Common myeloid progenitor, CD34-positive (primary cell): Measurements from ENCODE around the gene RAB4B.

Experiments
- CTCF ChIA-PET: fragments of 350-600 bp; sonication (Branson Sonifier 250); formaldehyde crosslinking; loops from one replicate; lab custom pipeline; 2021; ENCODE audit warnings: antibody characterized with exemption; lab: Charles Lee
- POLR2A ChIA-PET: fragments of 350-600 bp; sonication (Branson Sonifier 250); formaldehyde crosslinking; loops from one replicate; lab custom pipeline; 2021; ENCODE audit warnings: antibody characterized with exemption; lab: Charles Lee
- DNase-seq, 3 donors: peaks; one replicate each; pipeline versions ENCODE4 v3.0.0 to v3.0.0-alpha.2; 2013
- H3K27ac ChIP-seq, 2 experiments: 1 replicate in 1 of 2; 2 replicates in 1 of 2; pipeline ENCODE4 v1.7.0; 2013; ENCODE audit warnings: inconsistent platforms in 2 of 2, low read length in 2 of 2, mild to moderate bottlenecking in 2 of 2, low read depth in 1 of 2, moderate library complexity in 1 of 2; ENCODE audit not compliant: severe bottlenecking in 2 of 2, insufficient read depth in 1 of 2, poor library complexity in 1 of 2
- H3K27me3 ChIP-seq, 5 experiments: replicated peaks in 2 of 5; 1 replicate in 3 of 5; 2 replicates in 2 of 5; pipeline versions ENCODE4 v1.6.1 to v1.7.0; 2013; ENCODE audit warnings: low read length in 4 of 5, mild to moderate bottlenecking in 2 of 5, moderate library complexity in 2 of 5, inconsistent platforms in 1 of 5; ENCODE audit not compliant: insufficient read depth in 5 of 5, control insufficient read depth in 4 of 5
- H3K36me3 ChIP-seq, 4 experiments: 1 replicate in 2 of 4; 2 replicates in 2 of 4; pipeline versions ENCODE4 v1.6.1 to v1.7.0; 2013; ENCODE audit warnings: low read length in 3 of 4, control low read depth in 1 of 4, mild to moderate bottlenecking in 1 of 4; ENCODE audit not compliant: control insufficient read depth in 4 of 4, insufficient read depth in 4 of 4
- H3K4me1 ChIP-seq, 4 experiments: 1 replicate in 3 of 4; 2 replicates in 1 of 4; pipeline versions ENCODE4 v1.6.1 to v1.7.1; 2013; ENCODE audit warnings: low read length in 3 of 4, mild to moderate bottlenecking in 3 of 4, control low read depth in 1 of 4, inconsistent platforms in 1 of 4, moderate library complexity in 1 of 4; ENCODE audit not compliant: control insufficient read depth in 4 of 4, insufficient read depth in 4 of 4; ENCODE audit errors: control extremely low read depth in 1 of 4
- H3K4me3 ChIP-seq, 7 experiments: 1 replicate in 4 of 7; 2 replicates in 3 of 7; pipeline versions ENCODE4 v1.5.1 to v1.7.0; 2013; ENCODE audit warnings: mild to moderate bottlenecking in 7 of 7, low read length in 6 of 7, moderate library complexity in 6 of 7, inconsistent platforms in 2 of 7, low read depth in 2 of 7, control low read depth in 1 of 7; ENCODE audit not compliant: insufficient read depth in 4 of 7, control insufficient read depth in 1 of 7; ENCODE audit errors: extremely low read depth in 1 of 7
- H3K9me3 ChIP-seq, 5 experiments: 1 replicate in 4 of 5; 2 replicates in 1 of 5; pipeline versions ENCODE4 v1.6.1 to v1.7.1; 2013; ENCODE audit warnings: low read length in 4 of 5, mild to moderate bottlenecking in 2 of 5, inconsistent platforms in 1 of 5, low read depth in 1 of 5, moderate library complexity in 1 of 5; ENCODE audit not compliant: control insufficient read depth in 4 of 5, insufficient read depth in 2 of 5; ENCODE audit errors: control extremely low read depth in 1 of 5
- WGBS: methylation state at CpG from one replicate; pipeline ENCODE4 v1.1.5; 2013; ENCODE audit not compliant: insufficient coverage; 5-methylcytosine and 5-hydroxymethylcytosine counted together

RAB4B gene

DNA sequence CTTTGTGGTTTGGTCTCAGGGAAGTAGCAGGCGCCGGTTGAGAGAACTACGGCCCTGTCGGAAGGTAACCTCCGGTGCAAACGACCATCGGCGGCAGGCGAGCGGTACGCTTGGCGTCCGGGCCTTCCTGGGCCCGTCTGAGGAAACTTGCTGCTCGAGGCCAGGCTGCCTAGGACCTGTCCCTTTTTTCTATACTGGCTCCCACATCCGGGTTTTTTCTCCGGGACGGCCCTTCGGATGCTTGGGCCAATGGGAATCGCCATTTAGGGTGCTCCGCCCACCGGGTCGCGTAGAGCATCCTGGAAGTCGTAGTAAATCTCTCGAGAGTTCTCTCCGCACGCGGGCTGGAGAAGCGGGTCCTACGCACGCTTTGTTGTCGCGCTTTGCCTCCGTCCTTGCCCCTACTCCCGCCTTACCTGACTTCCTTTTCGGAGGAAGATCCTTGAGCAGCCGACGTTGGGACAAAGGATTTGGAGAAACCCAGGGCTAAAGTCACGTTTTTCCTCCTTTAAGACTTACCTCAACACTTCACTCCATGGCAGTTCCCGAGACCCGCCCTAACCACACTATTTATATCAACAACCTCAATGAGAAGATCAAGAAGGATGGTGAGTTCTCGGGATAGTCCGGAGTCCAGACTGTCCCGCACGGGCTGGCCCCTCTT, 27.0 kb upstream of the RAB4B start, which contains the start of gene SNRPA:
SNRPA (plus strand) TSS at position 330 of the 664 bp plus-strand sequence; CDS start at position 536, 206 bp downstream.
- H3K27me3 ChIP-seq = no peaks in the 10 kb centered on the region
- ChIA-PET CTCF (interaction anchor here (1.0 kb wide), 1 partner anchor 59 kb away, joined by 4 read pairs; no protein-coding TSS in a partner anchor), POLR2A (interaction anchor here (0.6 to 1.5 kb wide), 6 partner anchors 26 to 330 kb away, joined by 3 to 15 read pairs (median 4); partner anchors contain the start of genes COQ8B, EGLN2 and RAB4B)
- WGBS = under 1% methylated on average over 46 of the region's 46 CpGs
- H3K4me1 ChIP-seq = peaks cover 6 to 61% (median 43%) of the 10 kb centered on the region in 4 experiments
- peak within 1 kb of the TSS; percentile 65 to 91 (median 82) for H3K4me3 ChIP-seq
- no peaks in the 10 kb centered on the region for H3K9me3 ChIP-seq
- H3K27ac ChIP-seq = peak within 1 kb of the TSS; percentile 91 to 95
- peaks cover 0 to 18% (median 10%) of the 10 kb centered on the region in 4 experiments for H3K36me3 ChIP-seq
- peak; percentile 97 to 98 (median 97) for DNase-seq

DNA sequence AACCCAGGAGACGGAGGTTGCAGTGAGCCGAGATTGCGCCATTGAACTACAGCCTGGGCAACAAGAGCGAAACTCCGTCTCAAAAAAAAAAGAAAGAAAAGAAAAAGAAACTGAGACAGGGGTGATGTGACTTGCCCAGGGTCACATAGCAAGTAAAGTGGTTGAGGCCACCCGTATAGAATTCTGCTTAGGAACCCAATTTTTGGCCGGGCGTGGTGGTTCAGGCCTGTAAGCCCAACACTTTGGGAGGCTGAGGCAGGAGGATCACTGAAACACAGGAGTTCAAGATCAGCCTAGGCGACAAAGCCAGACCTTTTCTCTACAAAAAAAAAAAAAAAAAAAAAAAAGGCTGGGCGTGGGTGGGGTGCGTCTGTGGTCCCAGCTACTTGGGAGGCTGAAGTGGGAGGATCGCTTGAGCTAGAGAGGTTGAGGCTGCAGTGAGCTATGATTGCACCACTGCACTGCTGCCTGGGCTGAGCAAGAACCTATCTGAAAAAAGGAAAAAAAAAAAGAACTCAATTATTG, 25.7 kb upstream of the RAB4B start:
- 92% methylated on average over 7 of the region's 12 CpGs for WGBS
- peaks cover 6 to 67% (median 43%) of the 10 kb centered on the region in 4 experiments for H3K4me1 ChIP-seq
- H3K4me3 ChIP-seq = peak overlapping the region in 5 of 7 experiments; percentile 65 to 91 (median 80)
- H3K36me3 ChIP-seq = peaks cover 8 to 30% (median 18%) of the 10 kb centered on the region in 4 experiments
- no peaks in the 10 kb centered on the region for H3K27me3 ChIP-seq
- ChIA-PET CTCF (no interaction called here), POLR2A (interaction anchor here (0.6 to 1.0 kb wide), 2 partner anchors 24 to 25 kb away, joined by 4 to 5 read pairs; no protein-coding TSS in a partner anchor)
- DNase-seq = no peak
- H3K9me3 ChIP-seq = no peaks in the 10 kb centered on the region
- peak overlapping the region in 1 of 2 experiments; percentile 95 for H3K27ac ChIP-seq

GRCh38 chr19:40754611-40755247, 23.3 kb upstream of the RAB4B start:
- ChIA-PET POLR2A (no interaction called here), CTCF (interaction anchor here (2.3 kb wide), 1 partner anchor 51 kb away, joined by 9 read pairs; no protein-coding TSS in a partner anchor)
- 72% methylated on average over 4 of the region's 9 CpGs for WGBS
- peak overlapping the region; percentile 41 to 46 for H3K27ac ChIP-seq
- peaks cover 18 to 45% (median 35%) of the 10 kb centered on the region in 4 experiments for H3K36me3 ChIP-seq
- no peaks in the 10 kb centered on the region for H3K27me3 ChIP-seq
- peaks cover 4 to 54% (median 37%) of the 10 kb centered on the region in 4 experiments for H3K4me1 ChIP-seq
- no peak for DNase-seq
- H3K9me3 ChIP-seq = no peaks in the 10 kb centered on the region
- peak overlapping the region in 3 of 7 experiments; percentile 12 to 53 (median 27) for H3K4me3 ChIP-seq

DNA sequence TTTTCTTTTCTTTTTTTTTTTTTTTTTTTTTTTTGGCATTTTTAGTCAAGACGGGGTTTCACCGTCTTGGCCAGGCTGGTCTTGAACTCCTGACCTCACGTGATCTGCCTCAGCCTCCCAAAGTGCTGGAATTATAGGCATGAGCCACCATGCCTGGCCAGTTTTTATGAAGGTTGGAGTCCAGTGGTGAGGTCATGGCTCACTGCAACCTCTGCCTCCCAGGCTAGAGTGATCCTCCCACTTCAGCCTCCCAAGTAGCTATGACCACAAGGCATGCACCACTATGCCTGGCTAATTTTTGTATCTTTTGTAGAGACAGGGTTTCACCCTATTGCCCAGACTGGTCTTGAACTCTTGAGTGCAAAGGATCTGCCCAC, 22.8 kb upstream of the RAB4B start:
- Histone ChIP-seq H3K9me3 (no peaks in the 10 kb centered on the region), H3K4me3 (no peak overlapping the region), H3K4me1 (peaks cover 2 to 49% (median 32%) of the 10 kb centered on the region in 4 experiments), H3K27ac (peak overlapping the region in 1 of 2 experiments; percentile 39), H3K36me3 (peaks cover 18 to 50% (median 38%) of the 10 kb centered on the region in 4 experiments), H3K27me3 (no peaks in the 10 kb centered on the region)
- ChIA-PET CTCF (interaction anchor here (1.5 to 2.3 kb wide), 2 partner anchors 12 to 50 kb away, joined by 3 to 9 read pairs; no protein-coding TSS in a partner anchor), POLR2A (no interaction called here)
- DNase-seq = no peak
- no CpG with 5 or more reads among the region's 3 CpGs for WGBS

- POLR2A ChIA-PET = no interaction called here
- WGBS = 93% methylated on average over 8 of the region's 8 CpGs
Measured at GRCh38 chr19:40755791-40756190, 22.3 kb upstream of the RAB4B start.

DNA sequence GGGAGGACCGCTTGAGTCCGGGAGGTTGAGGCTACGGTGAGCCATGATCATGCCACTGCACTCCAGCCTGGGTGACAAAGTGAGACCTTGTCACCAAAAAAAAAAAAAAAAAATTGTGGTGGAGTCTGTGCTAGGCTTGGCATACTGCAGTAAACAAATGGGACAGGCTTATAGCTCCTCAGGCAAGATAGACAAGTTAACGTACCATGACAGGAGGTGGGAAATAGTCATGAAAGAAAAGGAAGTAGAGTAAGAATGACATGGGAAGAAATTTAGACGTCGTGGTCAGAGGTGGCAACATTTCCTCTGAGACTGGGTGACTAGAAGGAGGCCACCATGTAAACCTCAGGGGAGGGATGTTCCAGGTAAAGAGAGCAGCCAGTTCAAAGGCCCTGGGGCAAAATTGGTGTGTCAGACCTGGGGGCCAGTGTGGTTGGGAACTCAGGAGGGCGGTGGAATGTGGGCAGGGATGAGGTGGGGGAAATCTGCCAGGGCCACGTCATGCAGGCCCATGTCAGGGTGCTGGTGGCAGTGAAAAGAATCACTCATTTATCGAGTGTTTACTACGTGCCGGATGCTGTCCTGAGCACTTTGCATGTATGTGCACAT, 21.4 kb upstream of the RAB4B start:
- Histone ChIP-seq H3K27me3 (no peaks in the 10 kb centered on the region), H3K4me1 (peaks cover 2 to 43% (median 28%) of the 10 kb centered on the region in 4 experiments), H3K9me3 (no peaks in the 10 kb centered on the region), H3K4me3 (no peak overlapping the region), H3K27ac (peak overlapping the region in 1 of 2 experiments; percentile 51), H3K36me3 (peaks cover 21 to 62% (median 47%) of the 10 kb centered on the region in 4 experiments)
- 91% methylated on average over 10 of the region's 11 CpGs for WGBS
- no peak for DNase-seq
- ChIA-PET CTCF (interaction anchor here (0.8 to 2.3 kb wide), 3 partner anchors 10 to 93 kb away, joined by 3 to 9 read pairs (median 3); no protein-coding TSS in a partner anchor), POLR2A (interaction anchor here (2.7 kb wide), 1 partner anchor 21 kb away, joined by 9 read pairs; the partner anchor contains the start of gene RAB4B)

More at GRCh38 chr19:40755791-40756190, 22.3 kb upstream of the RAB4B start:
- DNase-seq = no peak
- no peak overlapping the region for H3K4me3 ChIP-seq
- H3K27me3 ChIP-seq = no peaks in the 10 kb centered on the region
- peaks cover 18 to 55% (median 43%) of the 10 kb centered on the region in 4 experiments for H3K36me3 ChIP-seq
- CTCF ChIA-PET = interaction anchor here (0.8 to 2.3 kb wide), 3 partner anchors 11 to 92 kb away, joined by 3 to 9 read pairs (median 3); no protein-coding TSS in a partner anchor
- no peaks in the 10 kb centered on the region for H3K9me3 ChIP-seq
- H3K4me1 ChIP-seq = peaks cover 2 to 49% (median 31%) of the 10 kb centered on the region in 4 experiments
- H3K27ac ChIP-seq = peak overlapping the region in 1 of 2 experiments; percentile 51
